B cell (primary cell): ENCODE results near the gene KIF13A. TPM values are rescaled to one million over a fixed set of nuclear protein-coding genes. Genes with fewer than 3 reads are reported as not detected.

Source experiments
- ATAC-seq: fragments of 200-7000 bp; cut with Tn5 transposase; one replicate; pipeline ENCODE4 v1.10.0; 2021; ENCODE audit warnings: low read depth, mild to moderate bottlenecking, moderate number of reproducible peaks, moderate library complexity
- CTCF ChIA-PET: fragments of 350-600 bp; sonication (Branson Sonifier 250); formaldehyde crosslinking; loops from one replicate; lab custom pipeline; 2021; ENCODE audit warnings: antibody characterized with exemption, inconsistent platforms; lab: Charles Lee
- POLR2A ChIA-PET: fragments of 350-600 bp; sonication (Branson Sonifier 250); formaldehyde crosslinking; loops from one replicate; lab custom pipeline; 2021; ENCODE audit warnings: antibody characterized with exemption; lab: Charles Lee
- DNase-seq: peaks from one replicate; pipeline ENCODE4 v3.0.0; 2013
- H2AFZ ChIP-seq: 2 replicates; pipeline ENCODE4 v1.6.1; 2012; ENCODE audit warnings: mild to moderate bottlenecking, low read depth, low read length; ENCODE audit not compliant: insufficient read depth, poor library complexity, severe bottlenecking
- H3K27ac ChIP-seq, 2 donors: 1 replicate in 1 of 2; 2 replicates in 1 of 2; pipeline ENCODE4 v1.5.1; 2012 to 2013; ENCODE audit warnings: low read length in 2 of 2, mild to moderate bottlenecking in 2 of 2, moderate library complexity in 1 of 2
- H3K27me3 ChIP-seq, 4 experiments: fragments of 200-600 bp in 1 of 4; sonication (generic) in 1 of 4; replicated peaks in 1 of 4; 1 replicate in 2 of 4; 2 replicates in 2 of 4; pipeline versions ENCODE4 v1.6.1 to v1.7.0; 2013 to 2016; ENCODE audit warnings: low read length in 3 of 4, mild to moderate bottlenecking in 2 of 4, mixed read lengths in 1 of 4, moderate library complexity in 1 of 4; ENCODE audit not compliant: insufficient read depth in 4 of 4, control insufficient read depth in 3 of 4; ENCODE audit errors: control extremely low read depth in 1 of 4
- H3K36me3 ChIP-seq, 2 experiments: replicated peaks in 1 of 2; 1 replicate in 1 of 2; 2 replicates in 1 of 2; pipeline versions ENCODE4 v1.6.1 to v1.7.1; 2013; ENCODE audit warnings: low read length in 1 of 2; ENCODE audit not compliant: insufficient read depth in 2 of 2, control insufficient read depth in 1 of 2; ENCODE audit errors: control extremely low read depth in 1 of 2, extremely low read depth in 1 of 2
- H3K4me1 ChIP-seq, 2 donors: fragments of 200-600 bp in 1 of 2; sonication (generic) in 1 of 2; 1 replicate in 1 of 2; 2 replicates in 1 of 2; pipeline versions ENCODE4 v1.5.1 to v1.6.1; 2013 to 2017; ENCODE audit warnings: low read length in 2 of 2; ENCODE audit not compliant: control insufficient read depth in 2 of 2, insufficient read depth in 2 of 2
- H3K4me2 ChIP-seq: replicated peaks from 2 replicates; pipeline ENCODE3; 2012; ENCODE audit warnings: mild to moderate bottlenecking, low read depth, low read length; ENCODE audit not compliant: poor library complexity, severe bottlenecking
- H3K4me3 ChIP-seq, 5 experiments: fragments of 200-600 bp in 1 of 5; sonication (generic) in 1 of 5; 1 replicate in 3 of 5; 2 replicates in 2 of 5; pipeline versions ENCODE4 v1.5.1 to v1.7.0; 2011 to 2016; ENCODE audit warnings: low read length in 4 of 5, mild to moderate bottlenecking in 4 of 5, low read depth in 2 of 5, control low read depth in 1 of 5, moderate library complexity in 1 of 5; ENCODE audit not compliant: insufficient read depth in 1 of 5; ENCODE audit errors: control extremely low read depth in 1 of 5, extremely low read depth in 1 of 5
- H3K79me2 ChIP-seq: fragments of 200-600 bp; sonication (generic); one replicate; pipeline ENCODE4 v1.6.0; 2016; ENCODE audit warnings: low read length; ENCODE audit not compliant: control insufficient read depth, insufficient read depth
- H3K9ac ChIP-seq: fragments of 200-600 bp; sonication (generic); 2 replicates; pipeline ENCODE4 v1.6.1; 2017; ENCODE audit warnings: mild to moderate bottlenecking, low read length, moderate library complexity
- H3K9me3 ChIP-seq, 3 donors: one replicate each; pipeline versions ENCODE4 v1.6.1 to v1.7.1; 2013; ENCODE audit warnings: low read length in 2 of 3; ENCODE audit not compliant: control insufficient read depth in 2 of 3, insufficient read depth in 1 of 3; ENCODE audit errors: control extremely low read depth in 1 of 3
- H4K20me1 ChIP-seq: 2 replicates; pipeline ENCODE4 v1.6.0; 2012; ENCODE audit warnings: mild to moderate bottlenecking, low read length; ENCODE audit not compliant: insufficient read depth, control insufficient read depth, poor library complexity, severe bottlenecking
- H3K27ac Mint-ChIP-seq: one replicate; pipeline ENCODE4 v1.8.0; 2021; ENCODE audit warnings: mixed read lengths
- H3K27me3 Mint-ChIP-seq: one replicate; pipeline ENCODE4 v1.8.0; 2021; ENCODE audit warnings: mixed read lengths
- H3K4me1 Mint-ChIP-seq: one replicate; pipeline ENCODE4 v1.8.0; 2021; ENCODE audit warnings: mixed read lengths
- H3K4me3 Mint-ChIP-seq: one replicate; pipeline ENCODE4 v1.8.0; 2021; ENCODE audit warnings: mixed read lengths
- H3K9me3 Mint-ChIP-seq: one replicate; pipeline ENCODE4 v1.8.0; 2022; ENCODE audit warnings: mixed read lengths; ENCODE audit not compliant: insufficient read depth
- EZH2 ChIP-seq: IDR thresholded peaks from 2 replicates; pipeline ENCODE4 v1.6.1; 2012; ENCODE audit warnings: borderline replicate concordance, low read depth, mild to moderate bottlenecking, moderate library complexity, low read length; ENCODE audit not compliant: insufficient read depth, poor library complexity, severe bottlenecking
- WGBS: methylation state at CpG from one replicate; pipeline ENCODE4 v1.1.5; 2013; ENCODE audit warnings: missing lambda C conversion rate; ENCODE audit not compliant: insufficient coverage; 5-methylcytosine and 5-hydroxymethylcytosine counted together
- intact Hi-C: fragments of 100-400 bp; cut with micrococcal nuclease; formaldehyde crosslinking; loops from one replicate; pipeline ENCODE4 v1.10.0; 2022
- polyA plus RNA-seq: library from polyadenylated mRNA; depleted of rRNA; stranded (reverse); fragments of >200 nt; gene quantifications from 2 replicates; pipeline ENCODE4 v1.2.3, GENCODE V29; 2012
- total RNA-seq, 2 donors: library from RNA; stranded (reverse); fragments of 120-200 nt in 1 of 2; gene quantifications; 1 replicate in 1 of 2; 2 replicates in 1 of 2; pipeline versions ENCODE4 v1.2.3 to v1.2.4, GENCODE V29; 2013 to 2022
- TF ChIP-seq, protein P1 (sequence below): fragments of 200-600 bp; IDR thresholded peaks from one replicate; pipeline ENCODE4 v1.8.0; 2022; ENCODE audit warnings: antibody characterized with exemption, mild to moderate bottlenecking

KIF13A gene
- total and polyA plus RNA-seq, 2 donors (not counting 1 experiment from before 2014, with no cell fraction given), result 2.1 to 23.4 TPM

DNA sequence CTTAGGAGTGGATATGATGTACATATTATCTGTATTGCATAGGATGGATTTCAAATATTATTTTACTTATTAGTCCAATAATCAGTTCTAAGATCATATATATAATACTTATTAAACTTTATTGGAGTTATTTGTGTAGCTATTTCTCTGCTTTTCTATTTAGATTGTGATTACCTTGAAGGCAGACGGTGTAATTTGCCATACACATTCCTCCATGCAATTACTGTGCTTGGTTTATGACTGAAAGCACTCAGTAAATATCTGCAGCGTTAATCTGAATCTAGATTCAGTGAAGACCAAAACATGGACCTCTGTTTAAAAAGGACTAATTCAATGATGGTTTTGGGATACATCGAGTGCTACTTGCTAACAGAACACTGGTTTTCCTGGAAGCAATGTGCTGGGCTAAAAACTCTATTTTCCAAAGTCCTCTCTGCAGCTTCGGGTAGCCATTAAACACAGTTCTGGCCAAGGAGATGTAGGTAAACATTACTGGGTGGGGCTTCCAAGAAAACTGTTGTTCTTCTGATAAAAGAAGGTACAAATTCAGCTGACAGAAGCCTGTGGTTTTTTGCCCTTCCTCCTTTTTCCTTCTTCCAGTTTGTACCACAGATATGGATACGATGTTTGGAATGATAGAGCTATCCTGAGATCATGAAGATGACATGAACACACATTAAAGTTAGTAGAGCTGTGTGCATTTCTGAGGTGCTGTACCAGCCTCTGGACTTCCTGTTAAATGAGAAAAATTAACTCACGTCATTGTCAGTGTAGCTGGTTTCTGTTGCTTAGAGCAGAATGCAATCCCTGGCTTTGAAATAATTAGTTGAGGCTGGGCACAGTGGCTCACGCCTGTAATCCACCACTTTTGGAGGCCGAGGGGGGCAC is 144.3 kb downstream of the KIF13A start:
- no peak overlapping the region for H2AFZ ChIP-seq
- no peak overlapping the region for H3K4me3 Mint-ChIP-seq

More for the DNA sequence above, 144.3 kb downstream of the KIF13A start:
- ATAC-seq (no peak), DNase-seq (no peak)
- Mint-ChIP-seq H3K9me3 (no peaks in the 10 kb centered on the region), H3K27ac (no peak overlapping the region), H3K27me3 (no peaks in the 10 kb centered on the region), H3K4me1 (no peaks in the 10 kb centered on the region)
- Histone ChIP-seq H3K9me3 (no peaks in the 10 kb centered on the region), H4K20me1 (no peaks in the 10 kb centered on the region), H3K4me1 (no peaks in the 10 kb centered on the region), H3K4me2 (no peak overlapping the region), H3K79me2 (no peaks in the 10 kb centered on the region), H3K36me3 (peaks cover 0 to 1% of the 10 kb centered on the region in 2 experiments), H3K4me3 (no peak overlapping the region), H3K27ac (no peak overlapping the region), H3K9ac (no peak overlapping the region), H3K27me3 (no peaks in the 10 kb centered on the region)
- ChIA-PET POLR2A (no interaction called here), CTCF (no interaction called here)
- WGBS, result 85% methylated on average over 3 of the region's 8 CpGs
- intact Hi-C loops, result no loop called here
- no peak for TF ChIP-seq EZH2
- TF ChIP-seq, protein P1, sequence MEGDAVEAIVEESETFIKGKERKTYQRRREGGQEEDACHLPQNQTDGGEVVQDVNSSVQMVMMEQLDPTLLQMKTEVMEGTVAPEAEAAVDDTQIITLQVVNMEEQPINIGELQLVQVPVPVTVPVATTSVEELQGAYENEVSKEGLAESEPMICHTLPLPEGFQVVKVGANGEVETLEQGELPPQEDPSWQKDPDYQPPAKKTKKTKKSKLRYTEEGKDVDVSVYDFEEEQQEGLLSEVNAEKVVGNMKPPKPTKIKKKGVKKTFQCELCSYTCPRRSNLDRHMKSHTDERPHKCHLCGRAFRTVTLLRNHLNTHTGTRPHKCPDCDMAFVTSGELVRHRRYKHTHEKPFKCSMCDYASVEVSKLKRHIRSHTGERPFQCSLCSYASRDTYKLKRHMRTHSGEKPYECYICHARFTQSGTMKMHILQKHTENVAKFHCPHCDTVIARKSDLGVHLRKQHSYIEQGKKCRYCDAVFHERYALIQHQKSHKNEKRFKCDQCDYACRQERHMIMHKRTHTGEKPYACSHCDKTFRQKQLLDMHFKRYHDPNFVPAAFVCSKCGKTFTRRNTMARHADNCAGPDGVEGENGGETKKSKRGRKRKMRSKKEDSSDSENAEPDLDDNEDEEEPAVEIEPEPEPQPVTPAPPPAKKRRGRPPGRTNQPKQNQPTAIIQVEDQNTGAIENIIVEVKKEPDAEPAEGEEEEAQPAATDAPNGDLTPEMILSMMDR, result no peak
